ENCODE results near the gene ZNF366.

Gene ZNF366

GRCh38 chr5:72488756-72489155, 18.5 kb downstream of the ZNF366 start:
- Histone ChIP-seq H3K4me3 (ENCODE audit: low read depth in 1 of 2, low read length in 2 of 2) (no peak overlapping the region), H3K36me3 (ENCODE audit: control insufficient read depth in 1 of 2, insufficient read depth in 2 of 2, low read length in 2 of 2) (no peaks in the 10 kb centered on the region), H3K27me3 (ENCODE audit: low read depth, low read length) (no peaks in the 10 kb centered on the region), H3K9me3 (ENCODE audit: control insufficient read depth in 1 of 2, low read length in 2 of 2) (no peaks in the 10 kb centered on the region), H3K4me1 (ENCODE audit: control insufficient read depth in 1 of 2, insufficient read depth in 2 of 2, low read length in 2 of 2) (peaks cover 0 to 6% of the 10 kb centered on the region in 2 donors), H3K27ac (ENCODE audit: low read length) (no peak overlapping the region)

GRCh38 chr5:72487177-72487576, 20.0 kb downstream of the ZNF366 start:
- Histone ChIP-seq H3K4me1 (ENCODE audit: control insufficient read depth in 1 of 2, insufficient read depth in 2 of 2, low read length in 2 of 2) (peaks cover 0 to 6% of the 10 kb centered on the region in 2 donors), H3K27me3 (ENCODE audit: low read depth, low read length) (no peaks in the 10 kb centered on the region), H3K36me3 (ENCODE audit: control insufficient read depth in 1 of 2, insufficient read depth in 2 of 2, low read length in 2 of 2) (no peaks in the 10 kb centered on the region), H3K27ac (ENCODE audit: low read length) (no peak overlapping the region), H3K4me3 (ENCODE audit: low read depth in 1 of 2, low read length in 2 of 2) (no peak overlapping the region), H3K9me3 (ENCODE audit: control insufficient read depth in 1 of 2, low read length in 2 of 2) (no peaks in the 10 kb centered on the region)

GRCh38 chr5:72486371-72486770, 20.8 kb downstream of the ZNF366 start:
- no peaks in the 10 kb centered on the region for H3K36me3 ChIP-seq (ENCODE audit: control insufficient read depth in 1 of 2, insufficient read depth in 2 of 2, low read length in 2 of 2)
- H3K4me3 ChIP-seq (ENCODE audit: low read depth in 1 of 2, low read length in 2 of 2) = no peak overlapping the region
- no peaks in the 10 kb centered on the region for H3K27me3 ChIP-seq (ENCODE audit: low read depth, low read length)
- no peak overlapping the region for H3K27ac ChIP-seq (ENCODE audit: low read length)
- H3K4me1 ChIP-seq (ENCODE audit: control insufficient read depth in 1 of 2, insufficient read depth in 2 of 2, low read length in 2 of 2) = peaks cover 0 to 6% of the 10 kb centered on the region in 2 donors
- H3K9me3 ChIP-seq (ENCODE audit: control insufficient read depth in 1 of 2, low read length in 2 of 2) = no peaks in the 10 kb centered on the region

- H3K4me3 ChIP-seq (ENCODE audit: low read depth in 1 of 2, low read length in 2 of 2) = no peak overlapping the region
Measured at GRCh38 chr5:72485430-72485974, 21.7 kb downstream of the ZNF366 start.

GRCh38 chr5:72482046-72482445, 25.2 kb downstream of the ZNF366 start:
- Histone ChIP-seq H3K4me3 (ENCODE audit: low read depth in 1 of 2, low read length in 2 of 2) (no peak overlapping the region), H3K36me3 (ENCODE audit: control insufficient read depth in 1 of 2, insufficient read depth in 2 of 2, low read length in 2 of 2) (no peaks in the 10 kb centered on the region), H3K9me3 (ENCODE audit: control insufficient read depth in 1 of 2, low read length in 2 of 2) (no peaks in the 10 kb centered on the region), H3K27ac (ENCODE audit: low read length) (no peak overlapping the region), H3K4me1 (ENCODE audit: control insufficient read depth in 1 of 2, insufficient read depth in 2 of 2, low read length in 2 of 2) (peaks cover 0 to 6% of the 10 kb centered on the region in 2 donors), H3K27me3 (ENCODE audit: low read depth, low read length) (no peaks in the 10 kb centered on the region)

More at GRCh38 chr5:72485430-72485974, 21.7 kb downstream of the ZNF366 start:
- no peaks in the 10 kb centered on the region for H3K36me3 ChIP-seq (ENCODE audit: control insufficient read depth in 1 of 2, insufficient read depth in 2 of 2, low read length in 2 of 2)
- H3K4me1 ChIP-seq (ENCODE audit: control insufficient read depth in 1 of 2, insufficient read depth in 2 of 2, low read length in 2 of 2) = peaks cover 0 to 6% of the 10 kb centered on the region in 2 donors
- H3K9me3 ChIP-seq (ENCODE audit: control insufficient read depth in 1 of 2, low read length in 2 of 2) = no peaks in the 10 kb centered on the region
- no peak overlapping the region for H3K27ac ChIP-seq (ENCODE audit: low read length)
- H3K27me3 ChIP-seq (ENCODE audit: low read depth, low read length) = no peaks in the 10 kb centered on the region

GRCh38 chr5:72480841-72481240, 26.4 kb downstream of the ZNF366 start:
- no peak overlapping the region for H3K4me3 ChIP-seq (ENCODE audit: low read depth in 1 of 2, low read length in 2 of 2)
- H3K27ac ChIP-seq (ENCODE audit: low read length) = no peak overlapping the region
- H3K9me3 ChIP-seq (ENCODE audit: control insufficient read depth in 1 of 2, low read length in 2 of 2) = no peaks in the 10 kb centered on the region

GRCh38 chr5:72479921-72480320, 27.3 kb downstream of the ZNF366 start:
- Histone ChIP-seq H3K9me3 (ENCODE audit: control insufficient read depth in 1 of 2, low read length in 2 of 2) (no peaks in the 10 kb centered on the region), H3K4me3 (ENCODE audit: low read depth in 1 of 2, low read length in 2 of 2) (no peak overlapping the region), H3K4me1 (ENCODE audit: control insufficient read depth in 1 of 2, insufficient read depth in 2 of 2, low read length in 2 of 2) (no peaks in the 10 kb centered on the region), H3K27ac (ENCODE audit: low read length) (no peak overlapping the region), H3K36me3 (ENCODE audit: control insufficient read depth in 1 of 2, insufficient read depth in 2 of 2, low read length in 2 of 2) (no peaks in the 10 kb centered on the region), H3K27me3 (ENCODE audit: low read depth, low read length) (no peaks in the 10 kb centered on the region)

More at GRCh38 chr5:72480841-72481240, 26.4 kb downstream of the ZNF366 start:
- Histone ChIP-seq H3K4me1 (ENCODE audit: control insufficient read depth in 1 of 2, insufficient read depth in 2 of 2, low read length in 2 of 2) (no peaks in the 10 kb centered on the region), H3K27me3 (ENCODE audit: low read depth, low read length) (no peaks in the 10 kb centered on the region), H3K36me3 (ENCODE audit: control insufficient read depth in 1 of 2, insufficient read depth in 2 of 2, low read length in 2 of 2) (no peaks in the 10 kb centered on the region)

GRCh38 chr5:72478684-72479083, 28.5 kb downstream of the ZNF366 start:
- H3K27ac ChIP-seq (ENCODE audit: low read length) = no peak overlapping the region
- H3K9me3 ChIP-seq (ENCODE audit: control insufficient read depth in 1 of 2, low read length in 2 of 2) = no peaks in the 10 kb centered on the region
- H3K4me1 ChIP-seq (ENCODE audit: control insufficient read depth in 1 of 2, insufficient read depth in 2 of 2, low read length in 2 of 2) = no peaks in the 10 kb centered on the region
- no peaks in the 10 kb centered on the region for H3K36me3 ChIP-seq (ENCODE audit: control insufficient read depth in 1 of 2, insufficient read depth in 2 of 2, low read length in 2 of 2)
- no peaks in the 10 kb centered on the region for H3K27me3 ChIP-seq (ENCODE audit: low read depth, low read length)
- no peak overlapping the region for H3K4me3 ChIP-seq (ENCODE audit: low read depth in 1 of 2, low read length in 2 of 2)

- Histone ChIP-seq H3K4me3 (ENCODE audit: low read depth in 1 of 2, low read length in 2 of 2) (no peak overlapping the region), H3K36me3 (ENCODE audit: control insufficient read depth in 1 of 2, insufficient read depth in 2 of 2, low read length in 2 of 2) (no peaks in the 10 kb centered on the region), H3K4me1 (ENCODE audit: control insufficient read depth in 1 of 2, insufficient read depth in 2 of 2, low read length in 2 of 2) (no peaks in the 10 kb centered on the region), H3K27me3 (ENCODE audit: low read depth, low read length) (no peaks in the 10 kb centered on the region), H3K9me3 (ENCODE audit: control insufficient read depth in 1 of 2, low read length in 2 of 2) (no peaks in the 10 kb centered on the region), H3K27ac (ENCODE audit: low read length) (no peak overlapping the region)
Measured at GRCh38 chr5:72478276-72478675, 28.9 kb downstream of the ZNF366 start.

- Histone ChIP-seq H3K4me3 (ENCODE audit: low read depth in 1 of 2, low read length in 2 of 2) (no peak overlapping the region), H3K36me3 (ENCODE audit: control insufficient read depth in 1 of 2, insufficient read depth in 2 of 2, low read length in 2 of 2) (no peaks in the 10 kb centered on the region), H3K27me3 (ENCODE audit: low read depth, low read length) (no peaks in the 10 kb centered on the region), H3K4me1 (ENCODE audit: control insufficient read depth in 1 of 2, insufficient read depth in 2 of 2, low read length in 2 of 2) (no peaks in the 10 kb centered on the region), H3K9me3 (ENCODE audit: control insufficient read depth in 1 of 2, low read length in 2 of 2) (no peaks in the 10 kb centered on the region), H3K27ac (ENCODE audit: low read length) (no peak overlapping the region)
Measured at GRCh38 chr5:72477644-72478043, 29.6 kb downstream of the ZNF366 start.

GRCh38 chr5:72477176-72477575, 30.0 kb downstream of the ZNF366 start:
- H3K4me1 ChIP-seq (ENCODE audit: control insufficient read depth in 1 of 2, insufficient read depth in 2 of 2, low read length in 2 of 2) = no peaks in the 10 kb centered on the region
- H3K9me3 ChIP-seq (ENCODE audit: control insufficient read depth in 1 of 2, low read length in 2 of 2) = no peaks in the 10 kb centered on the region

GRCh38 chr5:72476721-72477120, 30.5 kb downstream of the ZNF366 start:
- H3K36me3 ChIP-seq (ENCODE audit: control insufficient read depth in 1 of 2, insufficient read depth in 2 of 2, low read length in 2 of 2) = no peaks in the 10 kb centered on the region
- no peaks in the 10 kb centered on the region for H3K4me1 ChIP-seq (ENCODE audit: control insufficient read depth in 1 of 2, insufficient read depth in 2 of 2, low read length in 2 of 2)
- no peak overlapping the region for H3K4me3 ChIP-seq (ENCODE audit: low read depth in 1 of 2, low read length in 2 of 2)
- no peaks in the 10 kb centered on the region for H3K9me3 ChIP-seq (ENCODE audit: control insufficient read depth in 1 of 2, low read length in 2 of 2)
- H3K27ac ChIP-seq (ENCODE audit: low read length) = no peak overlapping the region
- no peaks in the 10 kb centered on the region for H3K27me3 ChIP-seq (ENCODE audit: low read depth, low read length)

More at GRCh38 chr5:72477176-72477575, 30.0 kb downstream of the ZNF366 start:
- Histone ChIP-seq H3K36me3 (ENCODE audit: control insufficient read depth in 1 of 2, insufficient read depth in 2 of 2, low read length in 2 of 2) (no peaks in the 10 kb centered on the region), H3K27me3 (ENCODE audit: low read depth, low read length) (no peaks in the 10 kb centered on the region), H3K4me3 (ENCODE audit: low read depth in 1 of 2, low read length in 2 of 2) (no peak overlapping the region), H3K27ac (ENCODE audit: low read length) (no peak overlapping the region)

Data from muscle layer of duodenum (tissue), 2 donors.